Stimulated activated effector memory CD8-positive, alpha-beta T cell treated with anti-CD3 and anti-CD28 coated beads, Interleukin-12 subunit alpha, Interleukin-12 subunit beta, amount 100 ng/mL, for 72 hours (primary cell): ENCODE data around the gene SKOR1.

ENCODE experiments used
- ATAC-seq: fragments of 150-1000 bp; cut with Tn5 transposase; 2 replicates; pipeline ENCODE4 v1.10.0; 2021
- DNase-seq, 2 donors: peaks; one replicate each; pipeline ENCODE4 v3.0.0; 2021 to 2022; ENCODE audit warnings: low spot score in 2 of 2
- H3K27ac Mint-ChIP-seq: one replicate; pipeline ENCODE4 v1.8.0; 2022; ENCODE audit warnings: mild to moderate bottlenecking, mixed read lengths
- H3K36me3 Mint-ChIP-seq: one replicate; pipeline ENCODE4 v1.8.0; 2022; ENCODE audit warnings: mild to moderate bottlenecking, mixed read lengths
- H3K4me1 Mint-ChIP-seq: one replicate; pipeline ENCODE4 v1.8.0; 2022; ENCODE audit warnings: mixed read lengths
- H3K4me3 Mint-ChIP-seq: one replicate; pipeline ENCODE4 v1.8.0; 2022; ENCODE audit warnings: mild to moderate bottlenecking, mixed read lengths
- H3K9me3 Mint-ChIP-seq: one replicate; pipeline ENCODE4 v1.8.0; 2022; ENCODE audit warnings: mixed read lengths

SKOR1 gene

DNA sequence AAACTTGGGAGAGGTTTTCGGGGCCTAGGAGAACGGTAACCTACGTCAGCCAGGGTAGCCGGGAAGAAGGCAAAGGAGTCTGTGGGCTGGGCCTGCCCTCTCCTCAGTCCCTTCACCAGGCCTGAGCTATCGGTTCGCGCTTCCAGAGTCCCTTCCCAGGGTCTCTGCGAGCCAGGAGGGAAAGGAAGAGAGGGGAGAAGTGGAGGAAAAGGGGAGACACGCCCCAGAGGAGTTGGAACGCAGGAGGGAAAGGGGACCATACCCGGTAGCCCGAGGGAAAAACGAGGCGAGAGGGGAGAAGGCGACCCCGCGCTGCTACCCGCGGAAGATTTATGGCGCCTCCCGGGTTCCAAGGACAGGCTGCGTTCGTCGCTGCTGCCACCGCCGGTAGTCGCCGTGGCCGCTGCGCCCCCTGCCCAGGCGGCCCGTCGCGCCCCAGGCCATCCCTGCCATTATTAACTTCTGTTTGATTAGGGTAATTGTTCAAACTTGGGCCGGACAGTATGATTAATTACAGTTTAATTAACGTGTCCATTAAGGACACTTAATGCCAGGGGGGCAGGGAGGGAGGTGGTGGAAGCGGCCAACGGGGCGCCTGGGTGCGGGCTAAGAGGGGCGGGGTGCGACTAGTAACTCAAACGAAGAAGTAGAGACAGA, 3.4 kb upstream of the SKOR1 start:
- Mint-ChIP-seq H3K27ac (no peak overlapping the region), H3K4me1 (peaks cover 51% of the 10 kb centered on the region), H3K36me3 (peaks cover 21% of the 10 kb centered on the region), H3K4me3 (peak overlapping the region; percentile 49), H3K9me3 (no peaks in the 10 kb centered on the region)
- ATAC-seq (no peak), DNase-seq (no peak)

- DNase-seq (peak in 1 of 2 donors; percentile 52), ATAC-seq (no peak)
- Mint-ChIP-seq H3K27ac (no peak overlapping the region), H3K36me3 (peaks cover 21% of the 10 kb centered on the region), H3K4me3 (peak overlapping the region; percentile 49), H3K4me1 (peaks cover 51% of the 10 kb centered on the region), H3K9me3 (no peaks in the 10 kb centered on the region)
These were observed 2.6 kb upstream of the SKOR1 start for GRCh38 chr15:67822537-67823313.

- H3K4me3 Mint-ChIP-seq, result peak overlapping the region; percentile 75
- H3K4me1 Mint-ChIP-seq, result peaks cover 57% of the 10 kb centered on the region
- peaks cover 21% of the 10 kb centered on the region for H3K36me3 Mint-ChIP-seq
- DNase-seq, result peak in 1 of 2 donors; percentile 50
- peak; percentile 41 for ATAC-seq
- peak overlapping the region; percentile 55 for H3K27ac Mint-ChIP-seq
- no peaks in the 10 kb centered on the region for H3K9me3 Mint-ChIP-seq
These were observed 1.8 kb upstream of the SKOR1 start for GRCh38 chr15:67823314-67824196.

- DNase-seq (peak in 1 of 2 donors; percentile 52), ATAC-seq (no peak)
- Mint-ChIP-seq H3K36me3 (peaks cover 21% of the 10 kb centered on the region), H3K27ac (peak overlapping the region; percentile 55), H3K4me1 (peaks cover 61% of the 10 kb centered on the region), H3K9me3 (no peaks in the 10 kb centered on the region), H3K4me3 (peak overlapping the region; percentile 75)
These were observed 926 bp upstream of the SKOR1 start for GRCh38 chr15:67824197-67824968.

- peaks cover 21% of the 10 kb centered on the region for H3K36me3 Mint-ChIP-seq
- DNase-seq, result peak in 1 of 2 donors; percentile 56
- peak overlapping the region; percentile 18 for H3K4me3 Mint-ChIP-seq
- no peak for ATAC-seq
- peaks cover 53% of the 10 kb centered on the region for H3K4me1 Mint-ChIP-seq
- H3K9me3 Mint-ChIP-seq, result no peaks in the 10 kb centered on the region
- no peak overlapping the region for H3K27ac Mint-ChIP-seq
These were observed 790 bp downstream of the SKOR1 start for GRCh38 chr15:67825881-67826716.

DNA sequence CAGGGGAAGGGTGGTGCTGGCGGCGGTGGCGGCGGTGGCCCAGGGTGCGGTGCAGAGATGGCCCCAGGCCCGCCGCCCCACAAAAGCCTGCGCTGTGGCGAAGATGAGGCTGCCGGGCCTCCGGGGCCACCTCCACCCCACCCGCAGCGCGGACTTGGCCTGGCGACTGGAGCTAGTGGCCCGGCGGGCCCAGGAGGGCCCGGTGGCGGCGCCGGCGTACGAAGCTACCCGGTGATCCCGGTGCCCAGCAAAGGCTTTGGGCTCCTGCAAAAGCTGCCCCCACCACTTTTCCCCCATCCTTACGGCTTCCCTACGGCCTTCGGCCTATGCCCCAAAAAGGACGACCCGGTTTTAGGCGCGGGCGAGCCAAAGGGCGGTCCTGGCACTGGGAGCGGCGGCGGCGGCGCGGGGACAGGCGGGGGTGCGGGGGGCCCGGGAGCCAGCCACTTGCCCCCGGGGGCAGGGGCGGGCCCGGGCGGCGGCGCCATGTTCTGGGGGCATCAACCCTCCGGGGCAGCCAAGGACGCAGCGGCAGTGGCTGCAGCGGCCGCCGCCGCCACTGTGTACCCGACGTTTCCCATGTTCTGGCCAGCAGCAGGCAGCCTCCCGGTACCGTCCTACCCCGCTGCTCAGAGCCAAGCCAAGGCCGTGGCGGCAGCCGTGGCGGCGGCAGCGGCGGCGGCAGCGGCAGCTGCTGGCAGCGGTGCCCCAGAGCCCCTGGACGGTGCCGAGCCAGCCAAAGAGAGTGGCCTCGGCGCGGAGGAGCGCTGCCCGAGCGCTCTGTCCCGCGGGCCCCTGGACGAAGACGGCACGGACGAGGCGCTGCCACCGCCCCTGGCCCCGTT, 1.6 kb downstream of the SKOR1 start:
- DNase-seq, result peak in 1 of 2 donors; percentile 51
- H3K9me3 Mint-ChIP-seq, result no peaks in the 10 kb centered on the region
- peak overlapping the region; percentile 18 for H3K4me3 Mint-ChIP-seq
- no peak overlapping the region for H3K27ac Mint-ChIP-seq
- no peak for ATAC-seq
- H3K4me1 Mint-ChIP-seq, result peaks cover 45% of the 10 kb centered on the region
- H3K36me3 Mint-ChIP-seq, result peaks cover 17% of the 10 kb centered on the region

DNA sequence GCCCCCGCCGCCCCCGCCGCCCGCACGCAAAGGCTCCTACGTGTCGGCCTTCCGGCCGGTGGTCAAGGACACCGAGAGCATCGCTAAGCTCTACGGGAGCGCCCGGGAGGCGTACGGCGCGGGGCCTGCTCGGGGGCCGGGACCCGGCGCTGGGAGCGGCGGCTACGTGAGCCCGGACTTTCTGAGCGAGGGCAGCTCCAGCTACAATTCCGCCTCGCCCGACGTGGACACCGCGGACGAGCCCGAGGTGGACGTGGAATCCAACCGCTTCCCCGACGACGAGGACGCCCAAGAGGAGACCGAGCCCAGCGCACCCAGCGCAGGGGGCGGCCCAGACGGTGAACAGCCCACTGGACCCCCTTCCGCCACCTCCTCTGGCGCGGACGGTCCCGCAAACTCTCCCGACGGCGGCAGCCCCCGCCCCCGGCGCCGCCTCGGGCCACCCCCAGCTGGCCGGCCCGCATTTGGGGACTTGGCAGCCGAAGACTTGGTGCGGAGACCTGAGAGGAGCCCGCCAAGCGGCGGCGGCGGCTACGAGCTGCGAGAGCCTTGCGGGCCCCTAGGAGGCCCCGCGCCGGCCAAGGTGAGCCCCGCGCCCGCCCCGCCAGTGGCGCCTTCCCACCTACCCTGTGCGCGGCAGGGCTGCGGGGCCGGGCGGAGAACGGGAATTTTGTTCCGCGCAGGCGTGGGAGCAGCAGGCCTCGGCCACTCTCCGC, 2.4 kb downstream of the SKOR1 start:
- H3K4me3 Mint-ChIP-seq, result peak overlapping the region; percentile 37
- no peak for ATAC-seq

DNA sequence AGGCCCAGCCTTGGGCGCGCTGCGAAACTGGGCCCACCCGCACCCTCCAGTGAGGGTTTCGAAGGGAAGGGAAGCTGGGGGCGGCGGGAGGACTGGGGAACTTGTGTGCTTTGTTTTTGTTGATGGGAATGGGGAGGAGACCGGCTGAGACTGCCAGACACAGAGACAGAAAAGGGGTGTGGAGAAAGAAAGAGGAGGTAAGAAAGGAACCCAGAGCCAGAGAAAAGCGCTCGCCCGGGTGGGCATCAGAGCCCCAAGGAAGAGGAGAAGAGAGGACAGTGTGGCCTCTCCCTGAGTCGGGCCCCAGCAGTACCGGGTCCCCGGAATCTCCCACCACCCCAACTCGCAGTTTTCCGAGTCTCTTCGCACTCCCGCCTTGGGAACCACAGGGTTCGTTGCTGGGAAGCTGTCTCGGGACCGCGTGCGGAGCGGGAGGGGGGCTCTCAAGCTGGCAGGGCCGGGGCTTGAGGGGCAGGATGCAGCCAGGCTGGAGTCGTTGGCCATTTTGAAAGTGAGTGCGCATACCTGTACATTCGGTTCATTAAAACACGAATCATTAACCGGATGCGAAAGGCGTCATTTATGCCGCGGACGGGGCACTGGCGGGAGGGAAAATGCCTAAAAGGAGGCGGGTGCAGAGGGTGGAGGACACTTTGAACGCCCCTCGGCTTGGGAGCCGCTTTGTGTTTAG, 3.1 kb downstream of the SKOR1 start:
- H3K9me3 Mint-ChIP-seq, result no peaks in the 10 kb centered on the region
- peak overlapping the region; percentile 37 for H3K4me3 Mint-ChIP-seq
- peaks cover 42% of the 10 kb centered on the region for H3K4me1 Mint-ChIP-seq
- H3K27ac Mint-ChIP-seq, result no peak overlapping the region
- peaks cover 16% of the 10 kb centered on the region for H3K36me3 Mint-ChIP-seq
- DNase-seq (peak in 1 of 2 donors; percentile 55), ATAC-seq (no peak)

More for the DNA sequence above, 2.4 kb downstream of the SKOR1 start:
- Mint-ChIP-seq H3K9me3 (no peaks in the 10 kb centered on the region), H3K27ac (no peak overlapping the region), H3K4me1 (peaks cover 37% of the 10 kb centered on the region), H3K36me3 (peaks cover 16% of the 10 kb centered on the region)
- DNase-seq, result no peak

DNA sequence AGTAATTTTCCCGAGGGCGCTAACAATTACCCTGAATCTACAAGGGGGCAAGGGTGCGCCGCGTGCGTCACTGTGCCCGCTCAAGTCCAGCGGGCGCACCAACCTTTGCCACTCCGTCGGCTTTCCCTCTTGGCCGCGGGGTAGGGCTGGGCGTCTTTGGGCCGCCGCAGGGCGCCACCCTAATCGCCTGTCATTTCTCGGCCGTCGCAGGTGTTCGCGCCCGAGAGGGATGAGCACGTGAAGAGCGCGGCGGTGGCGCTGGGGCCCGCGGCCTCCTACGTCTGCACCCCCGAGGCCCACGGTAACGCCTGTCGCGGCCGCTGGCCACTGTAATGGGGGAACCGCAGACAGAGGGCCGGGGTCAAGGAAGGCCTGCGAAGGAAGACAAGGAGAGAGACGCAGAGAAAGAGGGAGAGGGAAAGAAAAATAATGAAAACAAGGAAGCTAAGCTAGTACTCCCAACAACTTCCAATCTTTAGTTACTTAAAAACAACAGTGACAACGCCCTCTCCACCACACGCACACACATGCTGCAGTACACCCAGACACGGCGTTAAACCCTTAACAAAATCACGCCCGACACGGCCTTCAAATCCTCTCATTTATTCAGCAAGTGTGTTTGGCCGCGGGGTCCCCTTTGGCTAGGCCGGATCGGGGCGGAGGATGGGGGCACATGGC, 3.8 kb downstream of the SKOR1 start:
- ATAC-seq (no peak), DNase-seq (no peak)
- Mint-ChIP-seq H3K4me1 (peaks cover 42% of the 10 kb centered on the region), H3K9me3 (no peaks in the 10 kb centered on the region), H3K36me3 (peaks cover 9% of the 10 kb centered on the region), H3K4me3 (peak overlapping the region; percentile 4), H3K27ac (no peak overlapping the region)

GRCh38 chr15:67829647-67830504, 4.6 kb downstream of the SKOR1 start:
- ATAC-seq (no peak), DNase-seq (no peak)
- Mint-ChIP-seq H3K4me1 (peaks cover 42% of the 10 kb centered on the region), H3K4me3 (no peak overlapping the region), H3K27ac (no peak overlapping the region), H3K9me3 (no peaks in the 10 kb centered on the region), H3K36me3 (peaks cover 8% of the 10 kb centered on the region)

DNA sequence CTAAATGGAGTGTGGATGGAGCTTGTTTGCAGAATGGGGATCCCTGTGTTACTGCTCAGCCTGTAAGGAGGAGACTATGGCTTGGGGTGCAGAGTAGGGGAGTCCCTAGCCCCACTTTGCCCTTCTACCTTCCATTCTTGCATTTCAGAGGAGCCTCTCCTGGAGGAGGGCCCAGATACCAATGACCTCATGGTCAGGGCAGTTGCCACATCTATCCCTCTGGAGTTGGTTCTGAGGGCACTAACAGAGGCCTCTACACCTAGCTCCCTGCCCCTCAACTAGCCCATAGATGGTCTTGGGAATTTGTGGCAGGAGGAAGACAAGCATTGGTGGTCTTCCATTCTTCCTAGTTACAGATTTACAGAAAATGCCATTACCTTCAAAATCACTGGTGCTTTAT, 6.1 kb downstream of the SKOR1 start:
- ATAC-seq, result no peak
- Mint-ChIP-seq H3K9me3 (no peaks in the 10 kb centered on the region), H3K4me3 (no peak overlapping the region), H3K4me1 (peaks cover 44% of the 10 kb centered on the region), H3K27ac (no peak overlapping the region), H3K36me3 (peaks cover 1% of the 10 kb centered on the region)
- no peak for DNase-seq
